AG09309 (cell line): Measurements from ENCODE around the gene LCE1D.

Source experiments
- DNase-seq: peaks from one replicate; pipeline ENCODE4 v3.0.0-alpha.2; 2010; ENCODE audit warnings: low read depth
- H3K4me3 ChIP-seq: 2 replicates; pipeline ENCODE4 v1.5.1; 2011; ENCODE audit warnings: mild to moderate bottlenecking, low read depth, low read length, moderate library complexity; ENCODE audit not compliant: control insufficient read depth
- CTCF ChIP-seq: IDR thresholded peaks from 2 replicates; pipeline ENCODE4 v1.5.1; 2011; ENCODE audit warnings: mild to moderate bottlenecking, low read depth, low read length, inconsistent platforms; ENCODE audit not compliant: insufficient read depth, control insufficient read depth; ENCODE audit errors: missing control alignments

The LCE1D gene

GRCh38 chr1:152806576-152806975 is 10.1 kb downstream of the LCE1D start, which contains the start of gene LCE1C:
Gene LCE1C, minus strand, starts transcription at chr1:152806651. Its CDS starts 1,173 bp downstream, at chr1:152805478.
- H3K4me3 ChIP-seq: no peak within 1 kb of the TSS
- TF ChIP-seq CTCF: no peak
- DNase-seq: no peak

GRCh38 chr1:152811050-152811449 is 14.5 kb downstream of the LCE1D start:
- TF ChIP-seq CTCF: no peak

GRCh38 chr1:152811671-152812070 is 15.2 kb downstream of the LCE1D start, which contains the start of gene LCE1B:
Gene LCE1B, plus strand, starts transcription at chr1:152811971. Its CDS starts 476 bp downstream, at chr1:152812447.
- TF ChIP-seq CTCF: no peak
- no peak for DNase-seq
- H3K4me3 ChIP-seq: no peak within 1 kb of the TSS

More at GRCh38 chr1:152811050-152811449, 14.5 kb downstream of the LCE1D start:
- no peak overlapping the region for H3K4me3 ChIP-seq
- DNase-seq: no peak

GRCh38 chr1:152817309-152817708 is 20.8 kb downstream of the LCE1D start:
- no peak for DNase-seq
- no peak for TF ChIP-seq CTCF
- H3K4me3 ChIP-seq: no peak overlapping the region

GRCh38 chr1:152823294-152823693 is 26.8 kb downstream of the LCE1D start:
- no peak for DNase-seq
- no peak overlapping the region for H3K4me3 ChIP-seq
- TF ChIP-seq CTCF: no peak

- no peak for TF ChIP-seq CTCF
- no peak overlapping the region for H3K4me3 ChIP-seq
- DNase-seq: no peak
Observed at GRCh38 chr1:152824964-152825363, 28.4 kb downstream of the LCE1D start.

- H3K4me3 ChIP-seq: no peak within 1 kb of the TSS
- DNase-seq: no peak
- TF ChIP-seq CTCF: no peak
Observed at GRCh38 chr1:152827173-152827572, 30.7 kb downstream of the LCE1D start, which contains the start of gene LCE1A. Gene LCE1A, plus strand, starts transcription at chr1:152827473. Its CDS starts 0 bp downstream, at chr1:152827473.
